ENCODE measurements around the gene ASIC3.

GRCh38 chr7:151059367-151060112 is 11.2 kb downstream of the ASIC3 start, which contains the start of gene SLC4A2:
- TF ChIP-seq CTCF (IDR thresholded peaks at IDR 0.05) (peak in 4 of 7 experiments; percentile 24 to 59 (median 32)), POLR2A (IDR thresholded peaks at IDR 0.05) (peak in 1 of 4 donors; percentile 21), EP300 (IDR thresholded peaks at IDR 0.05) (no peak), POLR2AphosphoS5 (IDR thresholded peaks at IDR 0.05) (peak; percentile 27 to 49 (median 46))

Data from stomach (tissue), 4 donors.